C4-2B (cell line): ENCODE measurements around the gene RGS19.
"Not testable (repeated sequence)": the region's sequence is repeated elsewhere in the genome, so short reads cannot be mapped to it uniquely, and the experiment has no call there.

ENCODE experiments used
- CTCF ChIP-seq: fragments of 450-650 bp; conservative IDR thresholded peaks from 2 replicates; pipeline ENCODE4 v1.5.1; 2017; ENCODE audit warnings: mild to moderate bottlenecking
- ZFX ChIP-seq: fragments of 450-650 bp; IDR thresholded peaks from 2 replicates; pipeline ENCODE4 v1.6.1; 2017

- not testable (repeated sequence) for TF ChIP-seq CTCF, ZFX
Observed at GRCh38 chr20:64117432-64117777, 38.1 kb upstream of the RGS19 start.
